ENCODE measurements around the gene FAM89B.

GRCh38 chr11:65622011-65622410 is 49.7 kb downstream of the FAM89B start:
- TF ChIP-seq REST (IDR thresholded peaks at IDR 0.05; ENCODE audit: insufficient read depth in 1 of 2, low read depth in 2 of 2, low read length in 2 of 2) (no peak), POLR2AphosphoS5 (IDR thresholded peaks at IDR 0.05; ENCODE audit: low read depth, low read length) (no peak), SIN3A (IDR thresholded peaks at IDR 0.05; ENCODE audit: borderline replicate concordance, insufficient read depth, low read length) (no peak), TAF1 (IDR thresholded peaks at IDR 0.05; ENCODE audit: borderline replicate concordance, insufficient read depth, low read length) (no peak)
